Measurements from ENCODE around the gene CEP128.

- no peak for TF ChIP-seq YY1 (IDR thresholded peaks at IDR 0.05; ENCODE audit: insufficient read depth, insufficient read length)
- no peak for TF ChIP-seq ZNF274 (IDR thresholded peaks at IDR 0.05; ENCODE audit: low read depth, low read length)
Observed at GRCh38 chr14:80770114-80770908, 171.2 kb downstream of the CEP128 start.
